Measurements from ENCODE around the gene LRCH1.
"Not testable (repeated sequence)": the region's sequence is repeated elsewhere in the genome, so short reads cannot be mapped to it uniquely, and the experiment has no call there.

LRCH1 gene

GRCh38 chr13:46552889-46553520 is at the start of gene LRCH1:
TSS of gene LRCH1 (plus strand) at chr13:46553170. CDS start at chr13:46553397, 227 bp downstream.
- peak; percentile 64 for DNase-seq

- DNase-seq: no peak
Observed at GRCh38 chr13:46504036-46504435, 48.9 kb upstream of the LRCH1 start.

GRCh38 chr13:46507981-46508380 is 45.0 kb upstream of the LRCH1 start:
- no peak for DNase-seq

- DNase-seq: no peak
Observed at GRCh38 chr13:46509981-46510380, 43.0 kb upstream of the LRCH1 start.

GRCh38 chr13:46515803-46516202 is 37.2 kb upstream of the LRCH1 start:
- no peak for DNase-seq

- no peak for DNase-seq
Observed at GRCh38 chr13:46516599-46517338, 36.2 kb upstream of the LRCH1 start.

- DNase-seq: not testable (repeated sequence)
Observed at GRCh38 chr13:46517748-46518147, 35.2 kb upstream of the LRCH1 start.

GRCh38 chr13:46519182-46519581 is 33.8 kb upstream of the LRCH1 start:
- DNase-seq: no peak

GRCh38 chr13:46520166-46520565 is 32.8 kb upstream of the LRCH1 start:
- DNase-seq: no peak

GRCh38 chr13:46521486-46521885 is 31.5 kb upstream of the LRCH1 start:
- DNase-seq: no peak

- DNase-seq: no peak
Observed at GRCh38 chr13:46521921-46522747, 30.8 kb upstream of the LRCH1 start.

- DNase-seq: no peak
Observed at GRCh38 chr13:46522748-46523030, 30.3 kb upstream of the LRCH1 start.

- no peak for DNase-seq
Observed at GRCh38 chr13:46523972-46524752, 28.8 kb upstream of the LRCH1 start.

GRCh38 chr13:46526100-46526735 is 26.8 kb upstream of the LRCH1 start:
- no peak for DNase-seq

- no peak for DNase-seq
Observed at GRCh38 chr13:46526740-46527139, 26.2 kb upstream of the LRCH1 start.

- DNase-seq: no peak
Observed at GRCh38 chr13:46527237-46527636, 25.7 kb upstream of the LRCH1 start.

- peak; percentile 33 for DNase-seq
Observed at GRCh38 chr13:46529216-46529919, 23.6 kb upstream of the LRCH1 start.

GRCh38 chr13:46530084-46530935 is 22.7 kb upstream of the LRCH1 start:
- DNase-seq: no peak

GRCh38 chr13:46531953-46532352 is 21.0 kb upstream of the LRCH1 start:
- no peak for DNase-seq

GRCh38 chr13:46535002-46535401 is 18.0 kb upstream of the LRCH1 start:
- DNase-seq: no peak

- no peak for DNase-seq
Observed at GRCh38 chr13:46535825-46536224, 17.1 kb upstream of the LRCH1 start.
